Heart left ventricle (tissue), 13 donors: ENCODE data around the gene MED15.

ENCODE experiments used
- POLR2A ChIP-seq, 2 donors: fragments of 450-650 bp; IDR thresholded peaks; one replicate each; pipeline ENCODE4 v1.6.1; 2017; ENCODE audit warnings: antibody characterized with exemption in 2 of 2, mild to moderate bottlenecking in 2 of 2, moderate library complexity in 2 of 2
- TF ChIP-seq, protein P1 (sequence below), 12 donors: fragments of 200-600 bp; sonication (generic) in 4 of 12; IDR thresholded peaks; one replicate each; pipeline versions ENCODE4 v1.5.0 to v1.8.0; 2018 to 2022; ENCODE audit warnings: antibody characterized with exemption in 12 of 12, mild to moderate bottlenecking in 5 of 12
- donor health status: ischemic (EF 13 %, LVEDD 7.1; RV severe dilation, severe dysfunction).
- donor health status: DM: no; HTN: yes; CAD: no.
- donor health status: DM: no; HTN: no; CAD: no.
- donor health status: ischemic (EF 25% LVEDD 6.9; RV normal size, moderate dysfunction).
- donor health status: ischemic (EF 25% LVEDD 5.7; RV mildly dilated, moderate dysfunction).
- donor health status: ischemic (EF 35%, LVEDD 5.7; RV mildly dilated, moderate dysfunction).
- donor health status: nonischemic (EF 11% LVEDD 7.7; RV severe dilation, severe dysfunction).
- donor health status: DM: yes; HTN: yes; CAD: no.
- donor health status: PGD.
- donor health status: ischemic (EF 29% LVEDD 5.4; RV normal size, mild dysfunction).
- donor health status: nonischemic (EF 23%, LVEDD 6.1; RV moderate dilation, normal function).

- TF ChIP-seq, protein P1, sequence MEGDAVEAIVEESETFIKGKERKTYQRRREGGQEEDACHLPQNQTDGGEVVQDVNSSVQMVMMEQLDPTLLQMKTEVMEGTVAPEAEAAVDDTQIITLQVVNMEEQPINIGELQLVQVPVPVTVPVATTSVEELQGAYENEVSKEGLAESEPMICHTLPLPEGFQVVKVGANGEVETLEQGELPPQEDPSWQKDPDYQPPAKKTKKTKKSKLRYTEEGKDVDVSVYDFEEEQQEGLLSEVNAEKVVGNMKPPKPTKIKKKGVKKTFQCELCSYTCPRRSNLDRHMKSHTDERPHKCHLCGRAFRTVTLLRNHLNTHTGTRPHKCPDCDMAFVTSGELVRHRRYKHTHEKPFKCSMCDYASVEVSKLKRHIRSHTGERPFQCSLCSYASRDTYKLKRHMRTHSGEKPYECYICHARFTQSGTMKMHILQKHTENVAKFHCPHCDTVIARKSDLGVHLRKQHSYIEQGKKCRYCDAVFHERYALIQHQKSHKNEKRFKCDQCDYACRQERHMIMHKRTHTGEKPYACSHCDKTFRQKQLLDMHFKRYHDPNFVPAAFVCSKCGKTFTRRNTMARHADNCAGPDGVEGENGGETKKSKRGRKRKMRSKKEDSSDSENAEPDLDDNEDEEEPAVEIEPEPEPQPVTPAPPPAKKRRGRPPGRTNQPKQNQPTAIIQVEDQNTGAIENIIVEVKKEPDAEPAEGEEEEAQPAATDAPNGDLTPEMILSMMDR (IDR thresholded peaks at IDR 0.05), result no peak
- no peak for TF ChIP-seq POLR2A (IDR thresholded peaks at IDR 0.05)
These were observed 127.8 kb downstream of the MED15 start for GRCh38 chr22:20635227-20635591.
